Body of pancreas (tissue), 4 donors: ENCODE measurements around the gene C6orf15. TPM values are rescaled to one million over a fixed set of nuclear protein-coding genes. Genes with fewer than 3 reads are reported as not detected.
A peak's percentile ranks its signal among the peaks of the same experiment; 100 is the strongest.
"Not testable (repeated sequence)": the region's sequence is repeated elsewhere in the genome, so short reads cannot be mapped to it uniquely, and the experiment has no call there.

Experiments used
- ATAC-seq: fragments of 150-250 bp; one replicate; pipeline ENCODE4 v1.9.1; 2016
- DNase-seq, 4 donors: peaks; one replicate each; pipeline ENCODE4 v3.0.0-alpha.2; 2019
- H3K27ac ChIP-seq, 4 donors: fragments of 200-600 bp; sonication (generic); 1 replicate in 3 of 4; 2 replicates in 1 of 4; pipeline versions ENCODE4 v1.5.1 to v1.6.1; 2016 to 2019; ENCODE audit warnings: mild to moderate bottlenecking in 1 of 4, mixed read lengths in 1 of 4, moderate library complexity in 1 of 4
- H3K27me3 ChIP-seq, 2 donors: fragments of 200-600 bp; sonication (generic); one replicate each; pipeline ENCODE4 v1.6.0; 2016; ENCODE audit warnings: mild to moderate bottlenecking in 1 of 2
- H3K36me3 ChIP-seq, 2 donors: fragments of 200-600 bp; sonication (generic); replicated peaks in 1 of 2; 2 replicates each; pipeline ENCODE4 v1.5.1; 2016; ENCODE audit warnings: low read depth in 2 of 2; ENCODE audit not compliant: insufficient read depth in 1 of 2
- H3K4me1 ChIP-seq: fragments of 200-600 bp; sonication (generic); one replicate; pipeline ENCODE4 v1.6.0; 2016
- H3K4me3 ChIP-seq, 2 donors: fragments of 200-600 bp; sonication (generic); 1 replicate in 1 of 2; 2 replicates in 1 of 2; pipeline ENCODE4 v1.5.1; 2016 to 2019
- H3K9me3 ChIP-seq, 3 donors: fragments of 200-600 bp; sonication (generic); 1 replicate in 2 of 3; 2 replicates in 1 of 3; pipeline ENCODE4 v1.5.1; 2016
- POLR2A ChIP-seq, 3 donors: fragments of 450-650 bp; IDR thresholded peaks; one replicate each; pipeline ENCODE4 v1.6.1; 2016; ENCODE audit warnings: antibody characterized with exemption in 3 of 3, mild to moderate bottlenecking in 2 of 3
- WGBS, 2 donors: methylation state at CpG; one replicate each; pipeline ENCODE4 v1.1.5; 2017; 5-methylcytosine and 5-hydroxymethylcytosine counted together
- intact Hi-C: fragments of 100-400 bp; cut with DNase I; formaldehyde crosslinking; loops from one replicate; pipeline ENCODE4 v1.15.1; 2023
- total RNA-seq, 2 donors: library from RNA; depleted of rRNA; stranded (reverse); fragments of >200 nt; gene quantifications; one replicate each; pipeline ENCODE4 v1.1.0, GENCODE V29; 2016
- TF ChIP-seq, protein P1 (sequence below), 7 experiments: fragments of 450-650 bp in 4 of 7; fragments of 200-600 bp in 3 of 7; sonication (generic) in 3 of 7; IDR thresholded peaks; one replicate each; pipeline ENCODE4 v1.5.1; 2016 to 2019; ENCODE audit warnings: antibody characterized with exemption in 7 of 7

The C6orf15 gene
- total RNA-seq, 2 donors from 2014 or later = not detected

GRCh38 chr6:31070711-31071197, 41.6 kb downstream of the C6orf15 start:
- 30 to 38% methylated on average over 6 of the region's 6 CpGs for WGBS, 2 donors
- Histone ChIP-seq H3K36me3 (no peaks in the 10 kb centered on the region), H3K4me3 (no peak overlapping the region), H3K27me3 (no peaks in the 10 kb centered on the region), H3K9me3 (no peaks in the 10 kb centered on the region), H3K4me1 (no peaks in the 10 kb centered on the region), H3K27ac (no peak overlapping the region)
- no peak for TF ChIP-seq POLR2A (IDR thresholded peaks at IDR 0.05)
- TF ChIP-seq, protein P1, sequence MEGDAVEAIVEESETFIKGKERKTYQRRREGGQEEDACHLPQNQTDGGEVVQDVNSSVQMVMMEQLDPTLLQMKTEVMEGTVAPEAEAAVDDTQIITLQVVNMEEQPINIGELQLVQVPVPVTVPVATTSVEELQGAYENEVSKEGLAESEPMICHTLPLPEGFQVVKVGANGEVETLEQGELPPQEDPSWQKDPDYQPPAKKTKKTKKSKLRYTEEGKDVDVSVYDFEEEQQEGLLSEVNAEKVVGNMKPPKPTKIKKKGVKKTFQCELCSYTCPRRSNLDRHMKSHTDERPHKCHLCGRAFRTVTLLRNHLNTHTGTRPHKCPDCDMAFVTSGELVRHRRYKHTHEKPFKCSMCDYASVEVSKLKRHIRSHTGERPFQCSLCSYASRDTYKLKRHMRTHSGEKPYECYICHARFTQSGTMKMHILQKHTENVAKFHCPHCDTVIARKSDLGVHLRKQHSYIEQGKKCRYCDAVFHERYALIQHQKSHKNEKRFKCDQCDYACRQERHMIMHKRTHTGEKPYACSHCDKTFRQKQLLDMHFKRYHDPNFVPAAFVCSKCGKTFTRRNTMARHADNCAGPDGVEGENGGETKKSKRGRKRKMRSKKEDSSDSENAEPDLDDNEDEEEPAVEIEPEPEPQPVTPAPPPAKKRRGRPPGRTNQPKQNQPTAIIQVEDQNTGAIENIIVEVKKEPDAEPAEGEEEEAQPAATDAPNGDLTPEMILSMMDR (IDR thresholded peaks at IDR 0.05) = peak in 6 of 7 experiments; percentile 11 to 68 (median 58)
- ATAC-seq (peak; percentile 87), DNase-seq (peak; percentile 37 to 65 (median 58))
- intact Hi-C loops = loop anchor here (10.0 kb wide), 1 partner anchor 236 kb away; no protein-coding TSS in a partner anchor

- intact Hi-C loops = no loop called here
- no peak for TF ChIP-seq POLR2A (IDR thresholded peaks at IDR 0.05)
- TF ChIP-seq, protein P1 (IDR thresholded peaks at IDR 0.05) = peak; percentile 46 to 95 (median 87)
- WGBS, 2 donors = 34 to 52% methylated on average over 8 to 13 of the region's 13 CpGs
- Histone ChIP-seq H3K4me3 (no peak overlapping the region), H3K27me3 (no peaks in the 10 kb centered on the region), H3K9me3 (no peaks in the 10 kb centered on the region), H3K27ac (no peak overlapping the region), H3K36me3 (no peaks in the 10 kb centered on the region), H3K4me1 (no peaks in the 10 kb centered on the region)
- DNase-seq = peak; percentile 76 to 83 (median 81)
- ATAC-seq = peak; percentile 91
Observed at GRCh38 chr6:31068669-31069340, 43.6 kb downstream of the C6orf15 start.

DNA sequence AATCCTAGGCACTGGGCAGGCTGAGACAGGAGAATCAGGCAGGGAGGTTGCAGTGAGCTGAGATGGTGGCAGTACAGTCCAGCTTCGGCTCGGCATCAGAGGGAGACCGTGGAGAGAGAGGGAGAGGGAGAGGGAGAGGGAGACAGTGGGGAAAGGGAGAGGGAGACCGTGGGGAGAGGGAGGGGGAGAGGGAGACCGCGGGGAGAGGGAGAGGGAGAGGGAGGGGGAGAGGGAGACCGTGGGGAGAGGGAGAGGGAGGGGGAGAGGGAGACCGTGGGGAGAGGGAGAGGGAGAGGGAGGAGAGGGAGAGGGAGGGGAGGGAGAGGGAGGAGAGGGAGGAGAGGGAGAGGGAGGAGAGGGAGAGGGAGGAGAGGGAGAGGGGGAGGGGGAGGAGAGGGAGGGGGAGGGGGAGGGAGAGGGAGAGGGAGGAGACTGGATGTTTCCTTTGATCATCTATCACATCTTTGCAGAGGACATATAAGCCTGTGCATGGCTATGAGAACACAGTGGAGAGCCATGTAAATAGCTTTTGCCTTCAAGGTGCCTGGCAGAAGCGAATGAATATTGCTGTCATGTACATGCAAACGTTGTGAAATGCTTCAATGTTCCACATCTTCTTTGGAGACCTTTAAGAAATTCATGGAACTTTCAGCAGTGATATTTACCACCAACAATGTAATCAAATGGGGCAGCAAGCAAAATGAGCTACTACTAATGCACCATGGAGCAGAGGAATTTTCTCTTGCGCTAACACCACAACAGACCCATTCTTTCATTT, 44.3 kb downstream of the C6orf15 start:
- WGBS, 2 donors = 74 to 87% methylated on average over 5 to 7 of the region's 11 CpGs
- H3K27me3 ChIP-seq, H3K36me3 ChIP-seq, H3K9me3 ChIP-seq, H3K4me3 ChIP-seq, H3K27ac ChIP-seq, ATAC-seq, intact Hi-C loops, H3K4me1 ChIP-seq, DNase-seq: not testable (repeated sequence)

- H3K9me3 ChIP-seq, ATAC-seq, DNase-seq, H3K36me3 ChIP-seq, H3K4me3 ChIP-seq, H3K27ac ChIP-seq, H3K27me3 ChIP-seq, intact Hi-C loops, H3K4me1 ChIP-seq: not testable (repeated sequence)
- WGBS, 2 donors = 80 to 86% methylated on average over 12 to 16 of the region's 32 CpGs
Observed at GRCh38 chr6:31067028-31067427, 45.3 kb downstream of the C6orf15 start.

DNA sequence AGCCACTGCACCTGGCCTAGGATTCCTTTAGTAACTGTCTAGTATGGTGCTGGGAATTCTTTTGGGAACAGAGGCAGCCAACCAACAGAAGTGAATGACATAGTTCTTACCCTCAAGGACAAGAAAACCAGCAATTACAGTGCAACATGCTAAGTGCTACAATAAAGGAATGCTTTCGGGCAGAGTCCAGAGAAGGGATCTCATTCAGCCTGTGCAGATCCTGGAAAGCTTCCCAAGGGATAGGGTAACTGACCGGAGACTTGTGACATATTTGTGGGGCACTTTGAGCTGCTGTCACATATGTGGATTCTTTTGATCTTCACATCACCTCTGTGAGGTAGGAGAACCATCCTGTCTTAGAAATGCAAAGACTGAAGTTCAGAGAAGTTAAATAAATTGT, 46.8 kb downstream of the C6orf15 start:
- 70 to 77% methylated on average over 2 of the region's 2 CpGs for WGBS, 2 donors
- TF ChIP-seq, protein P1 (IDR thresholded peaks at IDR 0.05) = no peak
- no peak for TF ChIP-seq POLR2A (IDR thresholded peaks at IDR 0.05)

More for the DNA sequence above, 46.8 kb downstream of the C6orf15 start:
- no peak overlapping the region for H3K4me3 ChIP-seq
- H3K36me3 ChIP-seq = no peaks in the 10 kb centered on the region
- no peaks in the 10 kb centered on the region for H3K4me1 ChIP-seq
- DNase-seq (no peak), ATAC-seq (no peak)
- H3K27ac ChIP-seq = no peak overlapping the region
- intact Hi-C loops = no loop called here
- H3K27me3 ChIP-seq = no peaks in the 10 kb centered on the region
- no peaks in the 10 kb centered on the region for H3K9me3 ChIP-seq
